Measurements from ENCODE around the gene ATP2C2.

GRCh38 chr16:84356591-84357116, 11.7 kb upstream of the ATP2C2 start:
- TF ChIP-seq CTCF (IDR thresholded peaks at IDR 0.05) (no peak), REST (IDR thresholded peaks at IDR 0.05; ENCODE audit: insufficient read depth in 1 of 2, low read depth in 2 of 2, low read length in 1 of 2) (no peak), POLR2AphosphoS5 (IDR thresholded peaks at IDR 0.05; ENCODE audit: low read depth, low read length) (no peak), TCF7L2 (IDR thresholded peaks at IDR 0.05; ENCODE audit: low read depth, low read length) (no peak)

Measured in Panc1 (cell line).